Measurements from ENCODE around the gene CDH23. TPM values are rescaled to one million over a fixed set of nuclear protein-coding genes. Genes with fewer than 3 reads are reported as not detected.

CDH23 gene
- total and polyA plus RNA-seq, 2 donors (not counting 1 experiment from before 2014, with no cell fraction given), result 0.37 to 0.89 TPM

DNA sequence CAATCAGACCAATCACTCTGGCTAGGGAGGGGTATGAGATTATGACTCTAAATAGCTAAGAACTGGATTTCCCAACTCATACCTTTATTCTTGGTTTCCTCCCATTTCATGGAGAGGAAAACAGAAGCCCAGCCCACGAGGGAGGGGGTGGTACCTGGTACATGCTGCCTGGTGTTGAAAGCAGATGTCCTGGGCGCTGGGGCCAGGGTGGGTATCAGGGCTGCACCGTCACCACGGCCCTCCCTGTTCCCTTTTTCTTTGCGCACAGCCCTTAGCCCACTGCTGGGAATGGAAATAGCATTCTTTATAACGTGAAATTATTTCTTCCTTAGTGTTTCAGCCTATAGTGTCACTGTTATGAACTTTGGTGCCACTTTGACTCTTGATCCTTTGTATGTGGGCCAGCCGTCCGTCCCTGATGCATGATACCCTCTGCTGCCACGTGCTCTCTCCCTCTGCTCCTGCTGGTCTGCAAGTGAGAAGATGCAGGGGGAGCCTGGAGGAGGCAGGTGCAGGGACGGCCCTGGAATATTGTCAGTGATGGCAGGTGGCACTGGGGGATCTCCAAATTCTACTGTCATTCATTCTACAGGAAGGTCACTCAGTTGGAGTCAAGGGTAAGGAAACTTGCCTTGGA is 158.5 kb downstream of the CDH23 start:
- H3K9me3 ChIP-seq (ENCODE audit: control extremely low read depth in 1 of 3, control insufficient read depth in 2 of 3, insufficient read depth in 1 of 3, low read length in 2 of 3), result peaks cover 0 to 3% (median 0%) of the 10 kb centered on the region in 3 donors
- Mint-ChIP-seq H3K27ac (no peak overlapping the region), H3K4me3 (no peak overlapping the region), H3K9me3 (ENCODE audit: insufficient read depth) (peaks cover 2% of the 10 kb centered on the region), H3K4me1 (no peaks in the 10 kb centered on the region), H3K27me3 (peaks cover 33% of the 10 kb centered on the region)
- no peak overlapping the region for H3K4me2 ChIP-seq (replicated peaks; ENCODE audit: low read depth, low read length, poor library complexity, severe bottlenecking)
- 51% methylated on average over 7 of the region's 10 CpGs for WGBS (ENCODE audit: insufficient coverage)
- no peak for DNase-seq
- CTCF ChIA-PET, result interaction anchor here (1.5 kb wide), 1 partner anchor 16 kb away, joined by 4 read pairs; no protein-coding TSS in a partner anchor
- H2AFZ ChIP-seq (ENCODE audit: insufficient read depth, low read depth, low read length, poor library complexity, severe bottlenecking), result no peak overlapping the region
- peaks cover 0 to 7% (median 1%) of the 10 kb centered on the region in 4 experiments for H3K27me3 ChIP-seq (replicated peaks in 1 of 4; ENCODE audit: control extremely low read depth in 1 of 4, control insufficient read depth in 3 of 4, insufficient read depth in 4 of 4, low read length in 3 of 4)
- no peaks in the 10 kb centered on the region for H4K20me1 ChIP-seq (ENCODE audit: control insufficient read depth, insufficient read depth, low read length, poor library complexity, severe bottlenecking)
- H3K4me3 ChIP-seq (ENCODE audit: control extremely low read depth in 1 of 5, extremely low read depth in 1 of 5, insufficient read depth in 1 of 5, low read depth in 2 of 5, low read length in 4 of 5), result no peak overlapping the region
- no peaks in the 10 kb centered on the region for H3K4me1 ChIP-seq (ENCODE audit: control insufficient read depth in 2 of 2, insufficient read depth in 2 of 2, low read length in 2 of 2)
- H3K9ac ChIP-seq (ENCODE audit: low read length), result no peak overlapping the region
- intact Hi-C loops (cut with micrococcal nuclease), result no loop called here
- POLR2A ChIA-PET, result no interaction called here
- no peak overlapping the region for H3K27ac ChIP-seq (ENCODE audit: low read length in 2 of 2)
- TF ChIP-seq EZH2 (IDR thresholded peaks at IDR 0.05; ENCODE audit: borderline replicate concordance, insufficient read depth, low read depth, low read length, poor library complexity, severe bottlenecking), result no peak
- TF ChIP-seq, protein P1, sequence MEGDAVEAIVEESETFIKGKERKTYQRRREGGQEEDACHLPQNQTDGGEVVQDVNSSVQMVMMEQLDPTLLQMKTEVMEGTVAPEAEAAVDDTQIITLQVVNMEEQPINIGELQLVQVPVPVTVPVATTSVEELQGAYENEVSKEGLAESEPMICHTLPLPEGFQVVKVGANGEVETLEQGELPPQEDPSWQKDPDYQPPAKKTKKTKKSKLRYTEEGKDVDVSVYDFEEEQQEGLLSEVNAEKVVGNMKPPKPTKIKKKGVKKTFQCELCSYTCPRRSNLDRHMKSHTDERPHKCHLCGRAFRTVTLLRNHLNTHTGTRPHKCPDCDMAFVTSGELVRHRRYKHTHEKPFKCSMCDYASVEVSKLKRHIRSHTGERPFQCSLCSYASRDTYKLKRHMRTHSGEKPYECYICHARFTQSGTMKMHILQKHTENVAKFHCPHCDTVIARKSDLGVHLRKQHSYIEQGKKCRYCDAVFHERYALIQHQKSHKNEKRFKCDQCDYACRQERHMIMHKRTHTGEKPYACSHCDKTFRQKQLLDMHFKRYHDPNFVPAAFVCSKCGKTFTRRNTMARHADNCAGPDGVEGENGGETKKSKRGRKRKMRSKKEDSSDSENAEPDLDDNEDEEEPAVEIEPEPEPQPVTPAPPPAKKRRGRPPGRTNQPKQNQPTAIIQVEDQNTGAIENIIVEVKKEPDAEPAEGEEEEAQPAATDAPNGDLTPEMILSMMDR (IDR thresholded peaks at IDR 0.05), result no peak
- no peaks in the 10 kb centered on the region for H3K79me2 ChIP-seq (ENCODE audit: control insufficient read depth, insufficient read depth, low read length)
- ATAC-seq (ENCODE audit: low read depth), result no peak
- no peaks in the 10 kb centered on the region for H3K36me3 ChIP-seq (replicated peaks in 1 of 2; ENCODE audit: control extremely low read depth in 1 of 2, control insufficient read depth in 1 of 2, extremely low read depth in 1 of 2, insufficient read depth in 2 of 2, low read length in 1 of 2)

DNA sequence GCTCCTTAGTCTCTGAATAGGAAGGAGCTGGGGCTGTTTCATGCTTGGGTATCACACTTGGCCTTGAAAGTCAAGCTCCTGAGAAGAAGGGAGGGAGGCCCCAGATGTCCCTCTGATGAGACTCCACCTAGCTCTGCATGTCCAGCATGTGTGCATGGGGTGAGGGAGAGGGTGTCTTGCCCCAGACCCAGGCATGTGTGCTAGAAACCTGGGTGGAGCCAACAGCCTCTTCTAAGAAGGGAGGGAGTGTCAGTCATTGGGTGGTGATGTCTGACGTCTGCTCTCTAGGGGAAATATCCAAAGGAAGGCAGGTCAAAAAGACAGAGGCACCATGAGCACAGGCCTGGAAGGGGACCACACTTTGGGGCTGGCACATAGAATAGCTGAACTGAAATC is 159.0 kb downstream of the CDH23 start:
- Mint-ChIP-seq H3K4me1 (no peaks in the 10 kb centered on the region), H3K9me3 (ENCODE audit: insufficient read depth) (peaks cover 2% of the 10 kb centered on the region), H3K4me3 (no peak overlapping the region), H3K27ac (no peak overlapping the region), H3K27me3 (peaks cover 37% of the 10 kb centered on the region)
- Histone ChIP-seq H2AFZ (ENCODE audit: insufficient read depth, low read depth, low read length, poor library complexity, severe bottlenecking) (no peak overlapping the region), H3K27me3 (replicated peaks in 1 of 4; ENCODE audit: control extremely low read depth in 1 of 4, control insufficient read depth in 3 of 4, insufficient read depth in 4 of 4, low read length in 3 of 4) (peaks cover 0 to 9% (median 1%) of the 10 kb centered on the region in 4 experiments), H3K36me3 (replicated peaks in 1 of 2; ENCODE audit: control extremely low read depth in 1 of 2, control insufficient read depth in 1 of 2, extremely low read depth in 1 of 2, insufficient read depth in 2 of 2, low read length in 1 of 2) (no peaks in the 10 kb centered on the region), H3K27ac (ENCODE audit: low read length in 2 of 2) (no peak overlapping the region), H3K4me2 (replicated peaks; ENCODE audit: low read depth, low read length, poor library complexity, severe bottlenecking) (no peak overlapping the region), H3K9ac (ENCODE audit: low read length) (no peak overlapping the region), H4K20me1 (ENCODE audit: control insufficient read depth, insufficient read depth, low read length, poor library complexity, severe bottlenecking) (no peaks in the 10 kb centered on the region), H3K9me3 (ENCODE audit: control extremely low read depth in 1 of 3, control insufficient read depth in 2 of 3, insufficient read depth in 1 of 3, low read length in 2 of 3) (peaks cover 0 to 3% (median 0%) of the 10 kb centered on the region in 3 donors), H3K79me2 (ENCODE audit: control insufficient read depth, insufficient read depth, low read length) (no peaks in the 10 kb centered on the region), H3K4me1 (ENCODE audit: control insufficient read depth in 2 of 2, insufficient read depth in 2 of 2, low read length in 2 of 2) (no peaks in the 10 kb centered on the region), H3K4me3 (ENCODE audit: control extremely low read depth in 1 of 5, extremely low read depth in 1 of 5, insufficient read depth in 1 of 5, low read depth in 2 of 5, low read length in 4 of 5) (no peak overlapping the region)
- DNase-seq (no peak), ATAC-seq (ENCODE audit: low read depth) (no peak)
- intact Hi-C loops (cut with micrococcal nuclease), result no loop called here
- 84% methylated on average over 1 of the region's 1 CpG for WGBS (ENCODE audit: insufficient coverage)
- ChIA-PET POLR2A (no interaction called here), CTCF (no interaction called here)
- TF ChIP-seq EZH2 (IDR thresholded peaks at IDR 0.05; ENCODE audit: borderline replicate concordance, insufficient read depth, low read depth, low read length, poor library complexity, severe bottlenecking), result no peak
- TF ChIP-seq, protein P1 (IDR thresholded peaks at IDR 0.05), result no peak
